Measurements from ENCODE around the gene HDAC4. TPM values are rescaled to one million over a fixed set of nuclear protein-coding genes. Genes with fewer than 3 reads are reported as not detected.

Gene HDAC4
- total RNA-seq, 1 experiment from 2014 or later = 32.0 TPM

GRCh38 chr2:239277401-239278085 lies 123.3 kb downstream of the HDAC4 start:
- Histone ChIP-seq H3K23ac (ENCODE audit: insufficient read length, low read depth, low read length) (no peak overlapping the region), H3K4ac (ENCODE audit: low read depth, low read length) (no peak overlapping the region), H2BK5ac (ENCODE audit: insufficient read length, low read length) (no peak overlapping the region), H2AK5ac (ENCODE audit: insufficient read length, low read length) (no peak overlapping the region), H4K91ac (ENCODE audit: insufficient read length, low read depth, low read length) (no peak overlapping the region), H3K23me2 (ENCODE audit: insufficient read length, low read depth, low read length, poor library complexity, severe bottlenecking) (no peaks in the 10 kb centered on the region), H2BK15ac (ENCODE audit: low read depth, low read length) (no peak overlapping the region), H3K79me1 (ENCODE audit: insufficient read depth, low read depth, low read length, poor library complexity, severe bottlenecking) (no peaks in the 10 kb centered on the region), H3K18ac (ENCODE audit: insufficient read length, low read depth, low read length) (no peak overlapping the region), H3K4me2 (ENCODE audit: insufficient read depth, insufficient read length, low read length) (no peak overlapping the region), H4K5ac (ENCODE audit: insufficient read length, low read depth, low read length) (no peak overlapping the region), H2AFZ (ENCODE audit: low read length) (no peak overlapping the region), H4K20me1 (ENCODE audit: control insufficient read depth, insufficient read depth, insufficient read length) (no peaks in the 10 kb centered on the region), H3K9ac (ENCODE audit: extremely low read depth, insufficient read length, low read length) (no peak overlapping the region), H3K27ac (ENCODE audit: insufficient read length, low read depth, low read length) (no peak overlapping the region), H3K14ac (ENCODE audit: insufficient read depth, low read length) (peak overlapping the region; percentile 29; the same call in 1 of the 2 replicates), H3K79me2 (ENCODE audit: insufficient read depth, low read length) (peaks cover 7% of the 10 kb centered on the region; the same call in 1 of the 2 replicates), H4K8ac (replicated peaks; ENCODE audit: insufficient read length, low read depth, low read length) (no peak overlapping the region), H3T11ph (ENCODE audit: low read length) (no peak overlapping the region), H2BK12ac (ENCODE audit: insufficient read length, low read depth, low read length) (no peak overlapping the region), H2BK20ac (ENCODE audit: low read depth, low read length, poor library complexity, severe bottlenecking) (no peak overlapping the region), H2BK120ac (ENCODE audit: low read depth, low read length, poor library complexity, severe bottlenecking) (no peak overlapping the region), H3K4me1 (ENCODE audit: insufficient read depth, low read length) (no peaks in the 10 kb centered on the region), H3K9me3 (ENCODE audit: control insufficient read depth, low read depth, low read length) (no peaks in the 10 kb centered on the region), H3K27me3 (ENCODE audit: insufficient read depth, low read length) (no peaks in the 10 kb centered on the region), H3K56ac (ENCODE audit: insufficient read length, low read depth, low read length) (no peak overlapping the region)
- TF ChIP-seq CTCF (conservative IDR thresholded peaks at IDR 0.05) = no peak
- no peaks in the 10 kb centered on the region for H3K36me3 Mint-ChIP-seq (ENCODE audit: insufficient read depth in 1 of 3, low read depth in 3 of 3)
- H3K4me1 Mint-ChIP-seq = peaks cover 20 to 22% of the 10 kb centered on the region in 2 experiments
- whole genome bisulfite sequencing (ENCODE audit: extremely low coverage, insufficient read length, low lambda C conversion rate) = no CpG with 5 or more reads among the region's 27 CpGs
- DNase-seq = peak; percentile 21
- peak overlapping the region in 2 of 3 experiments; percentile 53 to 81; a peak in 4 of 7 replicates for H3K27ac Mint-ChIP-seq
- no peaks in the 10 kb centered on the region for H3K9me3 Mint-ChIP-seq
- H3K27me3 Mint-ChIP-seq (ENCODE audit: low read depth) = no peaks in the 10 kb centered on the region
- no peak overlapping the region; a peak in 1 of 5 replicates for H3K4me3 Mint-ChIP-seq
